HL-60 (cell line): ENCODE results near the gene TTC4.

Source experiments
- CTCF ChIP-seq: IDR thresholded peaks from one replicate; pipeline ENCODE4 v1.5.1; 2011; ENCODE audit warnings: low read length, control low read depth, inconsistent platforms; ENCODE audit not compliant: insufficient read depth
- POLR2AphosphoS5 ChIP-seq: IDR thresholded peaks from 2 replicates; pipeline ENCODE4 v1.6.1; 2012; ENCODE audit warnings: low read depth

GRCh38 chr1:54699936-54700525 is 15.6 kb upstream of the TTC4 start:
- no peak for TF ChIP-seq CTCF
- no peak for TF ChIP-seq POLR2AphosphoS5
